Rectal smooth muscle tissue (tissue), 1 donor: ENCODE data around the gene MICAL2.

Source experiments
- H3K27ac ChIP-seq: one replicate; pipeline ENCODE4 v1.7.0; 2013; ENCODE audit warnings: low read depth, low read length, inconsistent platforms
- H3K27me3 ChIP-seq: one replicate; pipeline ENCODE4 v1.7.0; 2013; ENCODE audit warnings: low read length; ENCODE audit not compliant: control insufficient read depth, insufficient read depth
- H3K36me3 ChIP-seq: one replicate; pipeline ENCODE4 v1.7.0; 2013; ENCODE audit warnings: low read length; ENCODE audit not compliant: control insufficient read depth, insufficient read depth
- H3K4me1 ChIP-seq: one replicate; pipeline ENCODE4 v1.7.0; 2013; ENCODE audit warnings: low read length; ENCODE audit not compliant: control insufficient read depth, insufficient read depth
- H3K4me3 ChIP-seq: one replicate; pipeline ENCODE4 v1.7.0; 2013; ENCODE audit warnings: low read length
- H3K9ac ChIP-seq: one replicate; pipeline ENCODE4 v1.7.0; 2013; ENCODE audit warnings: low read length

MICAL2 gene

DNA sequence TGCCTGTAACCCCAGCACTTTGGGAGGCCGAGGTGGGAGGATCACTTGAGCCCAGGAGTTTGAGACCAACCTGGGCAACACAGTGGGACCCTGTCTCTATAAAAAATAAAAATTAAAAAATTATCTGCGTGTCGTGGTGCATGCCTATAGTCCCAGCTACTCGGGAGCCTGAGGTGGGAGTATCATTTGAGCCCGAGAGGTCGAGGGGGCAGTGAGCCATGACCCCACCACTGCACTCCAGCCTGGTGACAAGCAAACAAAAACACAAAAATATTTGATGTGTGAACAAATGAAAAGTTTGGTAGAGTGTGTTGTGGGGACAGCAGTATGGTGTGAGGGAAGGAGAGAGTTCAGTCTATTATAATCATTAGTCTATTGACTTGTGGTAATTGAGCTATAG lies 176.2 kb downstream of the MICAL2 start:
- H3K27ac ChIP-seq = peak overlapping the region; percentile 86
- no peak overlapping the region for H3K4me3 ChIP-seq

DNA sequence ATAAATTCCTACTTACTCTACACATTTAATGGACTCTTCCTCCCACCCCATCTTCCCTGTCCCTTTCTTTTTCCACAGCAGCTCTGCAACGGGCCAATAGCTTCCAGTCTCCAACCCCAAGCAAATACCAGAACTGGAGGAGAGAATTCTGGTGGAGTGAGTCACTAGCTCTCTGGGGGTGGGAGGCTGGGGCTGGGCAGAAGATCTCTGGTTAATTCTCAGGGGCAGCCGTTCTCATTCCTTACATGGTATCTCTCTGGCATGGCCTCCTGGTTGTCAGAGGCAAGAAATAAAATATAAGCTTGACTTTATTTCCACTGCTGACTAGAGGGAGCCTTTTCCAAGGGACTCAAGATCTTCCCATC lies 176.6 kb downstream of the MICAL2 start:
- H3K27me3 ChIP-seq = no peaks in the 10 kb centered on the region
- H3K4me3 ChIP-seq = no peak overlapping the region
- H3K36me3 ChIP-seq = no peaks in the 10 kb centered on the region
- H3K27ac ChIP-seq = peak overlapping the region; percentile 86
- peaks cover 19% of the 10 kb centered on the region for H3K4me1 ChIP-seq
- no peak overlapping the region for H3K9ac ChIP-seq

More for the DNA sequence above, 176.2 kb downstream of the MICAL2 start:
- H3K36me3 ChIP-seq = no peaks in the 10 kb centered on the region
- peaks cover 19% of the 10 kb centered on the region for H3K4me1 ChIP-seq
- no peak overlapping the region for H3K9ac ChIP-seq
- H3K27me3 ChIP-seq = no peaks in the 10 kb centered on the region

DNA sequence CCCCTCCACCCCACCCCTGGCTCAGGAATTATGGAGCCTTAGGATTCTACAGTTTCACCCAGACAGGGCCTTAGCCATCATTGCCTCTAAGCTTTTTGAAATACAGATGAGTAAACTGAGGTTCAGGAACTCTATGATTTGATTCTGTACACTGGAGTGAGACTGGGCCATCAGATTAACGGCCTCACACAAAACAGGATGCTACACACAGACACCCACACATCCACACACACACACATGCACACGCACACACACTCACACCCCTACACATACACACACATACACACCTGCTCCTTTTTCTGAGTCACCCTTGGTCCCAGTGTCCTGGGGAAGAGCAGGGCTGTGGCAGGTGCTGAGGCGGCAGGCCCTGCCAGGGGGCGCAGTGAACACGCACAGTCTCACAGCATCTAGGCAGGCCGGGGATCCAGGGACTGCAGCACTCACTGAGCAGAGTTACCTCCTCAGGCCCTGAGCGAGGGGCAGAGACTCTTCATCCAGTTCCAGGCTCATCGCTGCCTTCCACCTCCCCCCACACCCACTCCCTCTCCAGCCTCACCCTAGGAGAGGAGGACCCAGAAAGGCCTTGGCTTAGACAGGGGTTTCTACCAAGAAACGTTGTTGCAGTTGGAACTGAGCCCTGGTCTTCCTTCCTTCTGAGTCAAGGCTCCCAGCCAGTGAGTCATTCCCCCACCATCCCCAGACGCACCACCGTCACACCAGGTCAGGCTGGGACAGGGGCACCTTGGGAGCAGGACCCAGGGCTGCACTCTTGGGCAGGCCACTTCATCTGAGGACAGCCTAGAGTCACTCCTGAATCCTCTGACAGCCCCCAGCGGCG lies 177.2 kb downstream of the MICAL2 start:
- Histone ChIP-seq H3K9ac (no peak overlapping the region), H3K27ac (peak overlapping the region; percentile 86), H3K4me1 (peaks cover 19% of the 10 kb centered on the region), H3K36me3 (no peaks in the 10 kb centered on the region), H3K4me3 (no peak overlapping the region), H3K27me3 (no peaks in the 10 kb centered on the region)

DNA sequence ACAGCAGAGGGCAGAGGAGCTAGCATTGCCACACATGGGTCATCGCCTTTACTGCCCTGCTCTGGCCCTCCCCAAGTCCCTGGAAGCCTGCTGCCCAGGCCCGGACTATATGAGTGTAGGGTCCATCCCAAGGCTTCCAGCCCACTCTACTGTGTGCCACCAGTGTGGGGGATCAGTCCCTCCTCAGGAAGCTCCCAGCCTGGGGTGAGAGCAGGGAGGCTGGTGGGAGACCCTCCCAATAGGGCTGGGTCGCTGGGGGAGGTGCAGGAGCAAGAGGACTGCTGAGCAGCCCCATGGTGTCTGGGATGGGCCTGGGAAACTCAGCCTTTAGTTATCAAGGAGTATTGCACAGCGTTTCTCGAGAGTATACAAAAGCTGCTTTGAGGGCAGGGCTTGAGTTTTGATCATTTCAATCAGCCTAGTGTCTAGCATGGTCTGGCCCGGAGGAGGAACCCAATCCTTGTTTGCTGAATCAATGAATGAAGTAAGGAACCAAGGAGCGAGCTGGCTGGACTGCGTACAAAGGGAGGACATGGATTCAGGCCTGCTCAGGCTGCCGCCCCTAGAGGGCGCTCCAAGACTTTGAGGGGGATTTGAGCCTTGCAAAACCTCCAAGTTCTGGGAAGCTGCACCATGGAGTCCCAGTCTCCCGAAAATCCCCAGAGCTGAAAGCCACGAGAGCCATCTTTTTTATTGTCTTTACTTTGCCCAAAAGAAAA lies 178.0 kb downstream of the MICAL2 start:
- no peak overlapping the region for H3K4me3 ChIP-seq
- no peak overlapping the region for H3K9ac ChIP-seq
- peak overlapping the region; percentile 86 for H3K27ac ChIP-seq
- H3K4me1 ChIP-seq = peaks cover 19% of the 10 kb centered on the region
- no peaks in the 10 kb centered on the region for H3K36me3 ChIP-seq
- no peaks in the 10 kb centered on the region for H3K27me3 ChIP-seq

DNA sequence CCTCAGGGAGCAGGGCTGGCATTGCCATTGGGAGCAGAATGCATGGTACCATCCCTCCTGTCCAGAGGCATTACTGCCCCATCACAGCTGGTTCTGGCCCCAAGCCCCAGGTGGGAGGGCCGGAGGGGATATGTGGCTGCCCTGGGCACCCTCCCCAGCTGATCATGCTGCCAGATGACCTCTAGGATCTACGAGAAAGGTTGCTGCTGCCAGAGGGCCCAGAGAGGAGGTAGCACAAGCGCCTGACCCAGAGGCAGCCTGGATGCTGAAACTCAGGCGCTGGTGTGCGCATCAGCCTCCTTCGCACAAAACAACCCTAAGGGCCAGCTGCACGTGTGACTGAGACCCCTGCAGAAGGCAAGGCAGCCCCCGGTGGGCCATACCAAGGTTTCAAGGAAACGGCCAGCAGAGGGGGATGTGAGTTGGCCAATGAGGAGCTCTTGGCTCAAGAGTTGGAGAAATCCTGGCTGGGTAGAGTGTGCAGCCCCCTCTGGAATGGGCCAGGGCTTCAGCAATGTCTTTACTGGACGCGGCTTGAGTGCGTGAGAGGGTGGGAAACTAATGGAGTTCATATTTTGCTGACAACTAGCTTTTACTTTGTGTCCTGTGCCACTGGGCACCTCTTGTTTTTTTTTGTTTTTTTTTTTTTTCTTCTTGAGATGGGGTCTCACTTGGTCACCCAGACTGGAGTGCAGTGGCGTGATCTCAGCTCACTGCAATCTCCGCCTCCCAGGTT lies 178.7 kb downstream of the MICAL2 start:
- Histone ChIP-seq H3K27me3 (no peaks in the 10 kb centered on the region), H3K36me3 (no peaks in the 10 kb centered on the region), H3K27ac (peak overlapping the region; percentile 86), H3K9ac (no peak overlapping the region), H3K4me1 (peaks cover 19% of the 10 kb centered on the region), H3K4me3 (no peak overlapping the region)

DNA sequence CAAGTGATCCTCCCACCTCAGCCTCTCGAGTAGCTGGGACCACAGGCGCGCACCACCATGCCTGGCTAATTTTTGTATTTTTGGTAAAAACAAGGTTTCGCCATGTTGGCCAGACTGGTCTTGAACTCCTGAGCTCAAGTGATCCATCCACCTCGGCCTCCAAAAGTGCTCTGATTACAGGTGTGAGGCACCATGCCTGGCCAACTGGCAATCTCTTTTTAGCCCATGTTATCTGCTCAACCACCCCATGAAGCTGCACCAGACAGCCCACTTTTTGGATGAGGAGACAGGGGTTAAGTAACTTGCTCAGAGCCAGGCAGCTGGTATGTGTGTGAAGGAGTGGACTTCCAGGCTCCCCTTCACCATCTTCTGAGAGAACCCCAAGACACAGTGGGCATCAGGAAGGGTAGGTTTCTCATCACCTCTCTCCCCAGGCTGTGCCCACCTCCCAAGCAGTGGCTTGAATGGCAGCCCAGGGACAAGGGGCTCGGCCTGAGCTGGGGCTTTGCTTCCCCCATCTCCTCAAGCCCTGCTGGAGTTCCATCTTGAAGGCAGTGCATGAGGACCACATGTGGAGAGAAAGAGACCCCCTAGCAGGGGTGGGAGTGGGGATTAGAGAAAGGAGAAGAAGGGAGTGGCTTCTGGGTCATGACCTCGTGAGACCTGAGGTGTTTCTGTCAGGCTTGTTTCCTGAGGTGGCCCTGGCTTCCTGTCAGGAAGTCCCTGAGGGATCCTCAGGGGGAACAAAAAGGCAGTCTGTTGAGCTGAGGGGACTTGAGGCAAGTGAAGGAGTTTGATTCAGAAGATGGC lies 179.5 kb downstream of the MICAL2 start:
- H3K36me3 ChIP-seq = no peaks in the 10 kb centered on the region

DNA sequence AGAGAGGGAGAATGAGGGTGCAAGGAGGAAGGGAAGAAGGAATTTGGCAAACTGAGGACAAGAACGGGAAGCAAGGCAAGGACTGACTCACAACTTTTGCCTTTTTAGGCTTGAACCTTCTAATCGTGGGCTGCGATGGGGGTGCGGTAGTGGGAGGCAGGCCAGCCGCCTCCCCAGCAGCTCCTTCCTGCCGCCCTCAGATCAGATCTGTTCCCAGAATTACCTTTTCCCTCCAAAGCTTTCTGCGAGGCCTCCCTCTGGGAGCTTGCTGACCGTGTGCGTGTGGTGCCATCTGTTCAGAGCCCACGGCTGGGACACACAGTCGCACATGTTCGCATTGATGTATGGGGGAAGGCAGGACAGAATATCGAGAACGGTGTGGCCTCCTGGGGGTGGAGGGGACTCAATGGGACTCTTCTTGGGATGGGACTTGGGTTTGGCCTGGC lies 180.1 kb downstream of the MICAL2 start:
- H3K27ac ChIP-seq = no peak overlapping the region
- H3K36me3 ChIP-seq = no peaks in the 10 kb centered on the region
- H3K27me3 ChIP-seq = no peaks in the 10 kb centered on the region
- no peak overlapping the region for H3K4me3 ChIP-seq
- peaks cover 19% of the 10 kb centered on the region for H3K4me1 ChIP-seq
- no peak overlapping the region for H3K9ac ChIP-seq

More for the DNA sequence above, 179.5 kb downstream of the MICAL2 start:
- Histone ChIP-seq H3K4me1 (peaks cover 19% of the 10 kb centered on the region), H3K4me3 (no peak overlapping the region), H3K27me3 (no peaks in the 10 kb centered on the region), H3K9ac (no peak overlapping the region), H3K27ac (no peak overlapping the region)

DNA sequence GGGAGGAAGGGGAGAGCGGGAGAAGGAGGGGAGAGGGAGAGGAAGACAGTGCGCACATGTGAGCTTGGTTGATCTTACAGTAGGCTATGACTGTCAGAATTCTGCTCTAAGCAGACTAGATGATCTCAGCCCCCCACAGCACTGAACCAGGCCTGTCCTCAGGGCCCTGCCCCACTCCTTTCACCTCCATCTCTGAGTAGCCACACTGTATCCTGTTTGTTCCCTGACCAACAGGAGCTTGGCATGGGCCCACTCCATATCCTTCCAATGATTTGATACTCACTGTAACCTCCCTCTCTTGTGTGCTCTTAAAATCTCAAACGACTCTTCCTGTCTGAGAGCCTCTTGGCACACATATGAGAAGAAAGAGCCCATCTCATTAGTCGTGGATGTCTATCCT lies 180.9 kb downstream of the MICAL2 start:
- Histone ChIP-seq H3K4me1 (peaks cover 19% of the 10 kb centered on the region), H3K27me3 (no peaks in the 10 kb centered on the region), H3K9ac (no peak overlapping the region), H3K36me3 (no peaks in the 10 kb centered on the region), H3K27ac (no peak overlapping the region), H3K4me3 (no peak overlapping the region)

DNA sequence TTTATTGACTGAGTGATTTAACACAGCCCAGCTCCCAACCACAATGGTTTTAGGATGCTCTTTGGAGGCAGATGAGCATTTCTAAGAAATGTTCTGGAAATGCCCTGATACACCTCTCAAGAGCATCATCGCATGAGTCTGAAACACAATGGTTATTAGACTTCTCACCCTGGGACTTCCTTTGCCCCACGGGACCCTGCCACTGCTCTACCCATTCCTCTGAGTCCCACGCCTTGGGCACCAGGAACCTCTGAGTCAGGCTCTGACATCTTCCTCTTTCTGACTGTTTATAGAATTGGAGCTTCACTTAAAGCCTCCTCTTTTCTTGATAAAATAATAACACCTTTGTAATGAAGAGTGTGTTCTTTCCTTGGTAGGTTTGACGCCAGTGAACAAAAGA lies 181.4 kb downstream of the MICAL2 start:
- H3K9ac ChIP-seq = no peak overlapping the region
- H3K27ac ChIP-seq = no peak overlapping the region
- no peaks in the 10 kb centered on the region for H3K27me3 ChIP-seq
- H3K36me3 ChIP-seq = no peaks in the 10 kb centered on the region
- H3K4me1 ChIP-seq = peaks cover 17% of the 10 kb centered on the region
- no peak overlapping the region for H3K4me3 ChIP-seq

DNA sequence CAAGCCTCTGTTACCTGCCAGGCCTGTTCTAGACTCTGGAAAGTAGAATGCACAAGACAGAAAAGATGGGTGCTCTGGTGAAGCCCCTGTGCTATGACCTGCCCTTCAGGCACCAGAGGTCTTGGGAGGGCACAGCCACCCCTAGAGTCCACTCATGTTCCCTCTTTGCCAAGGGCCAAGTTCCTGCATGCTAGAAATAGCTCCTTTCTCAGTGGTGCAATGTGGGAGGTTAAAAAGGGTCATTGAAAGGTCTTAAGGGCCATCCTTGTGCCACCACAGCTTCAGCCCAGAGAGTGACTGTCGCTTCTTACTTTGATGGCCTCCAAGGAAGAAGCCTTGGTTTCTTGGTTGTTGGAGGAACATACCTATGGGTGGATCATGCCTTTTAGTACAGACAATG lies 182.4 kb downstream of the MICAL2 start:
- Histone ChIP-seq H3K9ac (no peak overlapping the region), H3K36me3 (no peaks in the 10 kb centered on the region), H3K4me1 (peaks cover 7% of the 10 kb centered on the region), H3K27me3 (no peaks in the 10 kb centered on the region), H3K27ac (no peak overlapping the region), H3K4me3 (no peak overlapping the region)

DNA sequence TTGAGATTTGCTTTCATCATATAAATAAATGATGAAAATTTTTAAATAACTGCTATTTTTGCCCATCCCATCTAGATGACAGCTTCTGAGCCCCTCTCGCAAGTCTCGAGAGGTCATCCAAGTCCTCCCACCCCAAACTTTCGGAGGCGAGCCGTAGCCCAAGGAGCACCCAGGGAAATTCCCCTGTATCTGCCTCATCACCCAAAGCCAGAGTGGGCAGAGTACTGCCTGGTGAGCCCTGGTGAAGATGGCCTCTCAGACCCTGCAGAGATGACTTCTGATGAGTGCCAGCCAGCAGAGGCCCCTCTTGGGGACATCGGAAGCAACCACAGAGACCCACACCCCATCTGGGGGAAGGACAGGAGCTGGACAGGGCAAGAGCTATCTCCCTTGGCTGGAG lies 183.1 kb downstream of the MICAL2 start:
- Histone ChIP-seq H3K36me3 (no peaks in the 10 kb centered on the region), H3K4me3 (no peak overlapping the region), H3K27ac (no peak overlapping the region), H3K27me3 (no peaks in the 10 kb centered on the region), H3K9ac (no peak overlapping the region), H3K4me1 (peaks cover under 1% of the 10 kb centered on the region)

DNA sequence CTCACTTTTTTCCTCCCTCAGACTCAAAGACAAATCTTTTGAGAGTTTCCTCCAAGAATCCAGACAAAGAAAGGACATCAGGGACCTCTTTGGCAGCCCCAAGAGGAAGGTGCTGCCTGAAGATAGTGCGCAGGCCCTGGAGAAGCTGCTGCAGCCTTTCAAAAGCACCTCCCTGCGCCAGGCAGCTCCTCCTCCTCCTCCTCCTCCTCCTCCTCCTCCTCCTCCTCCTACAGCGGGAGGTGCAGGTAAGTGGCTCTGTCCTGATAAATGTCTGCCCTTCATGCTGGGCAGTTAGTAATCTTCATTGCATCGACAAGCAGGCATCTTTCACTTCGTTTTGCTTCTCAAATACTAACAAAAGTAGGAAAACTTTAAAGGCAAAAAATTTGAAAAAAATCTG lies 184.2 kb downstream of the MICAL2 start:
- Histone ChIP-seq H3K27me3 (no peaks in the 10 kb centered on the region), H3K4me1 (no peaks in the 10 kb centered on the region), H3K27ac (no peak overlapping the region)

More for the DNA sequence above, 184.2 kb downstream of the MICAL2 start:
- no peak overlapping the region for H3K4me3 ChIP-seq
- H3K9ac ChIP-seq = no peak overlapping the region
- no peaks in the 10 kb centered on the region for H3K36me3 ChIP-seq
